ENCODE measurements around the gene URI1.

Gene URI1

GRCh38 chr19:29971002-29971401 is 29.0 kb downstream of the URI1 start:
- no peak for DNase-seq (ENCODE audit: low spot score)

DNA sequence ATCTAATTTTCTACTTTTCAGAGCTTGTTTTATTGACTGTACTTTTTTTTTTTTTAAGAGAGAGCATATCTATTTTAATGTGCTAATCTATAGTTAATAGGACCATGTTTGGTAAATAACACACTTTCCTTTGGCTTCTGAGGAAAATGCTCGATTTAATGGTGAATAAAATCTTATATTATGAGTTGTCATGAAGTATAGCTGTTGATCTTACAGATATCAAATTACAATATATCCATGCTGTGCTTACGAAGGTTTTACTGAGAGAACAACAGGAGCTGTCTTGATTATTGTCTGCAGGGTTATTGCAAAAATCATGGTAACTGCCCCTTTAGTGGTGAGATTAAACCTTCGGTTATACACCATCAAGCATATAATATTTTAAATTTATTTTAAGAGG is 29.6 kb downstream of the URI1 start:
- no peak for DNase-seq (ENCODE audit: low spot score)

- no peak for DNase-seq (ENCODE audit: low spot score)
These were observed 32.7 kb downstream of the URI1 start for GRCh38 chr19:29974701-29975100.

DNA sequence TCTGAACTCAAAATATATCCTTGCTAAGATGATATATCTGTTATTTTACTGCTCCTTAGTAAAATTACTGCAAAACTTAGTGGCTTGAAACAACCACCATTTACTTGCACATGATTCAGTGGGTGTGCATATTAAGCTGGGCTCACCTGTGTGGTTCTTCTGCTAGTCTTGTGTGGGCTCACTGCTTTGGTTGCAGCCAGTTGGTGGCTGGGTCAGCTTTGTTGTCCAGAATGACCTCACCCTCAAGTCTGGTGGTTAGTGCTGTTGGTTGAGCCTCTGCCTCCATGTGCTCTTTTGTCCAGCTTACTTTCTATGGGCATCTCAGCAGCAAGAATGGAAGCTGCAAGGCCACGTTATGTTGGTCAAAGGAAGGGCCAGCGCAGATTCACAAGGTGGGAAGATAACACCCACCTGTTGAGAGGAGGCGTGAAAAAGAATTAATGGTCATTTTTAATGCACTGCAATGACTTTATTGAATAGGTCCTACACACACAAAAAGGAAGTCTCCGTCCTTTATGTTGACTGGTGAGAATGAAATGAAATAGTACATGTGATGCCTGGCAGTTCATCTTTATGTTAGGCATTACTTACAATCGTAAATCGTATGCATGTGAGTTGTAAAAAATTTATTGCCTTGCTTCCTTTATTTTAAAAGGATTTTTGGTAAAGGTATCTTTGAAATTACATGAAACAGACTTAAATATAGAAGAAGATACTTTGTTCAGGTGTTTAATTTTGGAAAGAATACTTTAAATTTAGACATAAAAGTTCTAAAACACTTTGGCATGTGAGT is 34.3 kb downstream of the URI1 start:
- DNase-seq (ENCODE audit: low spot score) = no peak

GRCh38 chr19:29978080-29978479 is 36.0 kb downstream of the URI1 start:
- no peak for DNase-seq (ENCODE audit: low spot score)

DNA sequence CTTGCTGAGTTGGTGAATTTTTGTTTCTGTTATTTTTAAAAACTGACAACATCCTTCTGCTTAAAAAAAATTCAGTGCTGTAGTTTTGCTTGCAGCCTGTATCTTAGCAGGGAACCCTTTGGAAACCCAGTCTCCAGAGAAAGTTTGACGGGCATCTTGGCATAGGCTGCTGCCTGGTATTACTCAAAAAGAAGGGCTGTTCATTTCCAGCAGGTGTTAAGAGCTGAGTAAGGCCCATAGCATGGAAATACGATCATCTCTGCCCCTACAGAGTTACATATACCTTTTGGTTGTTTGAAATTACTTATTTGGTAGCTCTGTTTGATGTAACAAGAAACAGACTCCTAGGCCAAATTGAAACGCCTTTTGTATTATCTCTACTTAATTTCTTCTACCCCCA is 41.5 kb downstream of the URI1 start:
- DNase-seq (ENCODE audit: low spot score) = no peak

GRCh38 chr19:29985196-29985595 is 43.2 kb downstream of the URI1 start:
- DNase-seq (ENCODE audit: low spot score) = no peak

GRCh38 chr19:29988351-29988750 is 46.3 kb downstream of the URI1 start:
- DNase-seq (ENCODE audit: low spot score) = no peak

DNA sequence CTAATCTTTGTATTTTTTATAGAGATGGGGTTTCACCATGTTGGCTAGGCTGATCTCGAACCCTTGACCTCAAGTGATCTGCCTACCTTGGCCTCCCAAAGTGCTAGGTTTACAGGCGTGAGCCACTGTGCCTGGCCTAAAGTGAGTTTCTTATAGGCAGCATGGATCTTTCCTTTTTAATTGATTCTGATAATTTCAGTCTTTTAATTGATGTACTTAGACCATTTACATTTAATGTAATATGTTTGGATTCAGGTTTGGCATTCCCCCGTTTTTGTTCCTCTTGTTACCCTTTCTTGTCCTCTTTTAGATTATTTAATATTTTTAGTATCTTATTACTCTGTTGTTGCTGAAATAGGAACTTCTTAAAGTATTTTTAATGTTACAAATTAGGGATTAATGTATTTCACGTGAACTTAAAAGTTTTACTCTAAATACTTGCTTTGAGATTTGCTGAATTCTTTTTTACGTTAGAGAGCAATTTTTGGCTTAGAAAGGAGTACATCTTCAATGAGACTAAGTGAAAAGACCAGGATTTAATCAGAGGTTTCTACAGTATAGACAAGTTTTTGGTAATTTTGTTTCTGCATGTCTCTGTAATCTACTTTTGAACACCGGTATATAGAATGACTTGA is 50.3 kb downstream of the URI1 start:
- no peak for DNase-seq (ENCODE audit: low spot score)

GRCh38 chr19:29999490-29999889 is 57.5 kb downstream of the URI1 start:
- no peak for DNase-seq (ENCODE audit: low spot score)

DNA sequence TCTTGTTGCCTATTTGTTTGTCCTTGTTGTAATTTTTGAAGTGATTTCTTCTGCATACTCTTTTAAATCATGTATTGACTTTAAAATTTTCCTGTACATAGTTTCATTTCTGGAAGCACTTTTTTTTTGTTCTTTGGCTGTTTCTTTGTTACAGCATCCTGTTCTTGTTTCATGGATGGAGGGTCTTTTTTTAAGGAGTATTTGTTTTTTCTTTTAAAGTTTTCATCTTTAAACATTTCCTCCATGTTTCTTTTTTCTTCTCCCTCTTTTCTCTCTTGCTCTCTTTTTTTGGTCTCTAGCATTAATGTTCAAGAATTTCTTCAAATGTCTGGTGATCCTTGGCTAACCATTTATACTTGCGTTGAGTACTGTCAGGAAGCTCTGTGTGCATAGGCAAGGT is 58.8 kb downstream of the URI1 start:
- DNase-seq (ENCODE audit: low spot score) = no peak

GRCh38 chr19:30001301-30001700 is 59.3 kb downstream of the URI1 start:
- DNase-seq (ENCODE audit: low spot score) = no peak

DNA sequence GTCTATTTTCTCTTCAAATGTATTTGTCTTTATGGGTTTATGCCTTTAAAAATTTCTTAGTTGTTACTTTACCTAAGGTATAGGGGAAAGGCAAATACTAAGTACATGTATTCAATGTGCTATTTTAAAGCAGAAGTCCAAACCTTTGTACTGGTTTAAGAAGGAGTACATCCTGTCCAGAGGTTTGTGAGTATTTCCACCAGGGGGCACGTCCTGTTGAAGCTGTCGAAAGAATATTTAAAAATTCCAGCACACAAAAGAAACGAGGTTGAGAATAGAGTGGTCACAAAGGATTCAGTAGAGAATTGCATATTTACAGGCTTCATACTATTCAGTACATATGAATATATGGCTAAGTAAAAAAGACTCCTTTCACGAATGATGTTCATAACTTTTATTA is 59.8 kb downstream of the URI1 start:
- no peak for DNase-seq (ENCODE audit: low spot score)

DNA sequence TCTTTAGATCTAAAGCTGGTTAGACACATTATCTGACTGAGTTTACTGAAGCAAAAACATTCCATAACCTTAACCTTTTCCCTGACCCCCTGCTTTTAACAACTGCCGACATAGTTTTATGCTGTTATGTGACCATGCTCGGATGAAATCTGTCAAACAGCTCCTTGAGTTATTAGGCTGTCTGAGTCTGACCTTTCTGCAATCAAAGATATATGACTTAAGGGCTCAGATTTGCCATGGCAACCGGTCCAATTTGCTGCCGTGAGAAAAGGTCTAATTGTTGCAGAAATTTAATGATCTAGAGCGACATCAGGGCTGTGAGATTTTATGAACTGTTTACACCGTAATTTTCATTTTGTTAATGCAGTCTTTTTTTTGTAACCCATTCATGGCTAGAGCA is 61.8 kb downstream of the URI1 start:
- DNase-seq (ENCODE audit: low spot score) = no peak

GRCh38 chr19:30004403-30004802 is 62.4 kb downstream of the URI1 start:
- DNase-seq (ENCODE audit: low spot score) = no peak

GRCh38 chr19:30006207-30006606 is 64.2 kb downstream of the URI1 start:
- no peak for DNase-seq (ENCODE audit: low spot score)

GRCh38 chr19:30008169-30008568 is 66.1 kb downstream of the URI1 start:
- no peak for DNase-seq (ENCODE audit: low spot score)

GRCh38 chr19:30009013-30009412 is 67.0 kb downstream of the URI1 start:
- DNase-seq (ENCODE audit: low spot score) = no peak

DNA sequence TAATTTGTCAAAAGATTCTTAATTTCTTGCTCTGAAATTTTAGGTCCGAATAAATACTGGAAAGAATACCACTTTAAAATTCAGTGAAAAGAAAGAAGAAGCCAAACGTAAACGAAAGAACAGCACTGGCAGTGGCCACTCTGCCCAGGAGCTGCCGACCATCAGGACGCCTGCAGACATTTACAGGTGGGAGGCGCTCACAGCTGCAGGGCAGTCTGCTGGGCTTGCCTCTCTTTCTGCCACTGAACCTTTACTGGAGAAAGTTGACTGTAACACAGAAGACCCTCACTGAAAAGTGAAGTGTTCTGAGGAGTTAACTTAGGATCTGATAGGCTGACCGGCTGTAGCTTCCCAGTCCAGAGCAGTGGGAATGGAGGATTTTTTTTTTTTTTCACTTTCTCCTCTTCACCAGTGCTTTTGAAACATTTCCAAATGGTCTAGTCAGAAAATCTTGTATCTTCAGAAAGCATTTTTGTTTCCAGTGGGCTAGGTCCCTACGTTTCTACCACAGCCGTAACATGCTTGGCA is 69.1 kb downstream of the URI1 start:
- no peak for DNase-seq (ENCODE audit: low spot score)

- DNase-seq (ENCODE audit: low spot score) = no peak
These were observed 72.7 kb downstream of the URI1 start for GRCh38 chr19:30014770-30015169.

DNA sequence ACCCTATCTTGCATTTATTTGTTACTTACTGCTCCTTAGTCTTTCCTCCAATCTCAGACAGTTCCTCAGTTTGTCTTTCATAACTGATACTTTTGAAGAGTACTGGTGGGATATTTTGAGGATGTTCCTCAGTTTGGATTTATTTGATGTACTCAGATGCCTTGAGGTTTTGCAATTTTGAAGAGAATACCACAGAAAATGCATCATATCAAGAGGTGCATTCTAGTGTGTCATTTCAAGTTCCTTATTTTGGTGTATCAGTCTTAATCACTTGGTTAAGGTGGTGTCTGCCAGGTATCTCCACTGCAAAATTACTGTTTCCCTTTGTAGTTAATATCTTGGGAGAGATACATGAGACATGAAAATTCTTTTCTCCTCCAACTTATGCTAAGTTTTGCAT is 75.1 kb downstream of the URI1 start:
- no peak for DNase-seq (ENCODE audit: low spot score)

- no peak for DNase-seq (ENCODE audit: low spot score)
These were observed 78.2 kb downstream of the URI1 start for GRCh38 chr19:30020189-30020588.

- no peak for DNase-seq (ENCODE audit: low spot score)
These were observed 80.6 kb downstream of the URI1 start for GRCh38 chr19:30022659-30023058.

- DNase-seq (ENCODE audit: low spot score) = no peak
These were observed 81.3 kb downstream of the URI1 start for GRCh38 chr19:30023330-30023729.
